GM12892 (cell line): ENCODE data around the gene CEBPG.

ENCODE experiments used
- POLR2A ChIP-seq: IDR thresholded peaks from 2 replicates; pipeline ENCODE4 v1.6.1; 2011; ENCODE audit warnings: low read depth, low read length, control low read depth
- POLR2AphosphoS5 ChIP-seq: IDR thresholded peaks from 2 replicates; pipeline ENCODE4 v1.6.1; 2011; ENCODE audit warnings: low read depth, low read length, control low read depth

DNA sequence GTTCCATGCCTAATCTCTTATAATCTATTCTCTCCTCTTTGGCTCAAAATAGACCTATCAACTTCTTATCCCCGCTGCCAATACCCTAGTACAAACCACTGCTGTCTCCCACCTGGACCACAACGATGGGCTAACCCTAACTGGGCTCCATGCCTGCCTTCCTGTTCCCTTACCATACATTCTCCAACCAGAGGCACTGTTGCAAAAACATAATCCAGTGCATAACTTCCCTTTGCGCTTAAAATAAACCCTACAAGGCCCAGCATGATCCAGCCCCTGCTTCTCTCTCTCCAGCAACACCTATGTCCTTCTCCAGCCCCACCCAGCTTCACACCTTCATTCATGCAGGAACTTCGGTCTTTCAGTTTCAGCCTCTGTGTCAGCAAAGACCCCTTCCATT lies 43.8 kb upstream of the CEBPG start:
- TF ChIP-seq POLR2AphosphoS5 (no peak), POLR2A (no peak)
